Fibroblast of lung (primary cell): ENCODE measurements around the gene LAMC3.

ENCODE experiments used
- CTCF ChIP-seq, 2 donors: IDR thresholded peaks in 1 of 2; conservative IDR thresholded peaks in 1 of 2; 1 replicate in 1 of 2; 2 replicates in 1 of 2; pipeline ENCODE4 v1.5.1; 2011 to 2012; ENCODE audit warnings: low read length in 2 of 2, control low read depth in 1 of 2, inconsistent platforms in 1 of 2, low read depth in 1 of 2, mild to moderate bottlenecking in 1 of 2
- EZH2 ChIP-seq: IDR thresholded peaks from 2 replicates; pipeline ENCODE4 v1.5.1; 2012; ENCODE audit warnings: low read length, control low read depth, mild to moderate bottlenecking; ENCODE audit errors: missing control alignments

- TF ChIP-seq CTCF (conservative IDR thresholded peaks at IDR 0.05 in 1 of 2, IDR thresholded peaks at IDR 0.05 in 1 of 2; ENCODE audit: low read depth in 1 of 2, low read length in 2 of 2) (no peak), EZH2 (no peak)
Measured at GRCh38 chr9:131120620-131121228, 111.8 kb downstream of the LAMC3 start.
